Measurements from ENCODE around the gene PPIG.
"Not testable (repeated sequence)": the region's sequence is repeated elsewhere in the genome, so short reads cannot be mapped to it uniquely, and the experiment has no call there.

Gene PPIG

GRCh38 chr2:169574539-169574938, 9.6 kb upstream of the PPIG start:
- not testable (repeated sequence) for H3K27me3 ChIP-seq (ENCODE audit: control insufficient read depth in 3 of 3, insufficient read depth in 3 of 3, low read depth in 1 of 3, low read length in 3 of 3); H2BK15ac ChIP-seq (ENCODE audit: low read length); H2AK5ac ChIP-seq (ENCODE audit: low read depth, low read length); H4K8ac ChIP-seq (ENCODE audit: low read depth, low read length); H4K91ac ChIP-seq (ENCODE audit: low read depth, low read length, poor library complexity); H2AFZ ChIP-seq (ENCODE audit: low read length); H3K23ac ChIP-seq (ENCODE audit: low read depth, low read length, poor library complexity); H3K4me1 ChIP-seq (ENCODE audit: control insufficient read depth in 2 of 2, insufficient read depth in 1 of 2, low read depth in 1 of 2, low read length in 2 of 2); H2BK12ac ChIP-seq (ENCODE audit: low read length); H3K9me3 ChIP-seq (replicated peaks in 1 of 2; ENCODE audit: control insufficient read depth in 2 of 2, insufficient read depth in 1 of 2, low read depth in 1 of 2, low read length in 2 of 2); H3K9ac ChIP-seq (ENCODE audit: low read depth, low read length, poor library complexity); H3K18ac ChIP-seq (ENCODE audit: low read length); H2BK5ac ChIP-seq (ENCODE audit: low read length); H3K36me3 ChIP-seq (replicated peaks in 1 of 2; ENCODE audit: control insufficient read depth in 2 of 2, insufficient read depth in 2 of 2, low read length in 2 of 2); H3K4ac ChIP-seq (ENCODE audit: low read length); H2BK120ac ChIP-seq (ENCODE audit: low read depth, low read length); DNase-seq (ENCODE audit: low spot score); H3K4me3 ChIP-seq (ENCODE audit: low read length in 2 of 2); H3K14ac ChIP-seq (ENCODE audit: low read length); H3K4me2 ChIP-seq (ENCODE audit: insufficient read depth, low read length, poor library complexity, severe bottlenecking); H3K79me1 ChIP-seq (ENCODE audit: low read depth, low read length); H3K27ac ChIP-seq (replicated peaks; ENCODE audit: low read length)
- WGBS, 2 donors (ENCODE audit: extremely low coverage in 2 of 2, insufficient read length in 2 of 2, insufficient replicate concordance in 1 of 2): 100% methylated on average over 1 of the region's 5 CpGs; no CpG with 5 or more reads in 1 of the 2 donors

DNA sequence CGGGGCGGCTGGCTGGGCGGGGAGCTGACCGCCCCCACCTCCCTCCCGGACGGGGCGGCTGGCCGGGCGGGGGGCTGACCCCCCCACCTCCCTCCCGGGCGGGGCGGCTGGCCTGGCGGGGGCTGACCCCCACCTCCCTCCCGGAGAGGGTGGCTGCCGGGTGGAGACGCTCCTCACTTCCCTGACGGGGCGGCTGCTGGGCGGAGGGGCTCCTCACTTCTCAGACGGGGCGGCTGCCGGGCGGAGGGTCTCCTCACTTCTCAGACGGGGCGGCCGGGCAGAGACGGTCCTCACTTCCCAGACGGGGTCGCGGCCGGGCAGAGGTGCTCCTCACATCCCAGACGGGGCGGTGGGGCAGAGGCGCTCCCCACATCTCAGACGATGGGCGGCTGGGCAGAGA, 8.9 kb upstream of the PPIG start:
- not testable (repeated sequence) for H3K4me1 ChIP-seq (ENCODE audit: control insufficient read depth in 2 of 2, insufficient read depth in 1 of 2, low read depth in 1 of 2, low read length in 2 of 2); H3K14ac ChIP-seq (ENCODE audit: low read length); H2BK15ac ChIP-seq (ENCODE audit: low read length); H4K8ac ChIP-seq (ENCODE audit: low read depth, low read length); H3K9me3 ChIP-seq (replicated peaks in 1 of 2; ENCODE audit: control insufficient read depth in 2 of 2, insufficient read depth in 1 of 2, low read depth in 1 of 2, low read length in 2 of 2); H2AK5ac ChIP-seq (ENCODE audit: low read depth, low read length); H3K4me2 ChIP-seq (ENCODE audit: insufficient read depth, low read length, poor library complexity, severe bottlenecking); DNase-seq (ENCODE audit: low spot score); H3K4ac ChIP-seq (ENCODE audit: low read length); H3K27me3 ChIP-seq (ENCODE audit: control insufficient read depth in 3 of 3, insufficient read depth in 3 of 3, low read depth in 1 of 3, low read length in 3 of 3); H3K27ac ChIP-seq (replicated peaks; ENCODE audit: low read length); H3K18ac ChIP-seq (ENCODE audit: low read length); H2BK12ac ChIP-seq (ENCODE audit: low read length); H3K9ac ChIP-seq (ENCODE audit: low read depth, low read length, poor library complexity); H3K4me3 ChIP-seq (ENCODE audit: low read length in 2 of 2); H2AFZ ChIP-seq (ENCODE audit: low read length); H3K23ac ChIP-seq (ENCODE audit: low read depth, low read length, poor library complexity); H2BK5ac ChIP-seq (ENCODE audit: low read length); H4K91ac ChIP-seq (ENCODE audit: low read depth, low read length, poor library complexity); H3K79me1 ChIP-seq (ENCODE audit: low read depth, low read length); H2BK120ac ChIP-seq (ENCODE audit: low read depth, low read length); H3K36me3 ChIP-seq (replicated peaks in 1 of 2; ENCODE audit: control insufficient read depth in 2 of 2, insufficient read depth in 2 of 2, low read length in 2 of 2)
- no CpG with 5 or more reads among the region's 36 CpGs for WGBS, 2 donors (ENCODE audit: extremely low coverage in 2 of 2, insufficient read length in 2 of 2, insufficient replicate concordance in 1 of 2)

DNA sequence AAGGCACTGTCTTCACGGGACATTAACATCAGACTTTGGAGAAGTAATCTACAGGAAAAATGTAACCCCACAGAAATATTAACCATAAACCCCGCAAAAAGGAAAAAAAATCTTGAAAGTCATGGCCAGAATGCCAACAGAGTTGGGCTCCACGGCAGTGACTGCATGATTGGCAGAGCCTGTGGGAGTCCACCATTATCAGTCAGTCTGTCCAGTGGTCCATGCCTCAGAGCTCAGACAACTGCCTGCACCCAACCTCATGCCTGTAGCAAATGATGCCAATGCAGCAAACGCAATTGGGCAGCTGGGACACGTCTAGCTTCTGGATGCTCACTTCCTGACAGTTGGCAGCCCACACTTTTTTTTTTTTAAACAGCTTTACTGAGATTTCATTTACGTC, 5.1 kb upstream of the PPIG start:
- Histone ChIP-seq H3K27me3 (ENCODE audit: control insufficient read depth in 3 of 3, insufficient read depth in 3 of 3, low read depth in 1 of 3, low read length in 3 of 3) (no peaks in the 10 kb centered on the region), H3K23ac (ENCODE audit: low read depth, low read length, poor library complexity) (no peak overlapping the region), H2BK5ac (ENCODE audit: low read length) (no peak overlapping the region), H3K79me1 (ENCODE audit: low read depth, low read length) (peaks cover 2% of the 10 kb centered on the region), H3K4me3 (ENCODE audit: low read length in 2 of 2) (no peak overlapping the region), H3K9me3 (replicated peaks in 1 of 2; ENCODE audit: control insufficient read depth in 2 of 2, insufficient read depth in 1 of 2, low read depth in 1 of 2, low read length in 2 of 2) (peaks cover 2 to 14% of the 10 kb centered on the region in 2 donors), H2BK15ac (ENCODE audit: low read length) (no peak overlapping the region), H2AFZ (ENCODE audit: low read length) (peak overlapping the region; percentile 56), H3K4me1 (ENCODE audit: control insufficient read depth in 2 of 2, insufficient read depth in 1 of 2, low read depth in 1 of 2, low read length in 2 of 2) (no peaks in the 10 kb centered on the region), H3K4me2 (ENCODE audit: insufficient read depth, low read length, poor library complexity, severe bottlenecking) (no peak overlapping the region), H3K14ac (ENCODE audit: low read length) (no peak overlapping the region), H3K18ac (ENCODE audit: low read length) (no peak overlapping the region), H3K9ac (ENCODE audit: low read depth, low read length, poor library complexity) (no peak overlapping the region), H3K36me3 (replicated peaks in 1 of 2; ENCODE audit: control insufficient read depth in 2 of 2, insufficient read depth in 2 of 2, low read length in 2 of 2) (no peaks in the 10 kb centered on the region), H2AK5ac (ENCODE audit: low read depth, low read length) (no peak overlapping the region), H4K91ac (ENCODE audit: low read depth, low read length, poor library complexity) (no peak overlapping the region), H2BK12ac (ENCODE audit: low read length) (no peak overlapping the region), H4K8ac (ENCODE audit: low read depth, low read length) (no peak overlapping the region), H3K4ac (ENCODE audit: low read length) (no peak overlapping the region), H3K27ac (replicated peaks; ENCODE audit: low read length) (no peak overlapping the region), H2BK120ac (ENCODE audit: low read depth, low read length) (no peak overlapping the region)
- WGBS, 2 donors (ENCODE audit: extremely low coverage in 2 of 2, insufficient read length in 2 of 2, insufficient replicate concordance in 1 of 2): no CpG with 5 or more reads among the region's 6 CpGs
- no peak for DNase-seq (ENCODE audit: low spot score)

DNA sequence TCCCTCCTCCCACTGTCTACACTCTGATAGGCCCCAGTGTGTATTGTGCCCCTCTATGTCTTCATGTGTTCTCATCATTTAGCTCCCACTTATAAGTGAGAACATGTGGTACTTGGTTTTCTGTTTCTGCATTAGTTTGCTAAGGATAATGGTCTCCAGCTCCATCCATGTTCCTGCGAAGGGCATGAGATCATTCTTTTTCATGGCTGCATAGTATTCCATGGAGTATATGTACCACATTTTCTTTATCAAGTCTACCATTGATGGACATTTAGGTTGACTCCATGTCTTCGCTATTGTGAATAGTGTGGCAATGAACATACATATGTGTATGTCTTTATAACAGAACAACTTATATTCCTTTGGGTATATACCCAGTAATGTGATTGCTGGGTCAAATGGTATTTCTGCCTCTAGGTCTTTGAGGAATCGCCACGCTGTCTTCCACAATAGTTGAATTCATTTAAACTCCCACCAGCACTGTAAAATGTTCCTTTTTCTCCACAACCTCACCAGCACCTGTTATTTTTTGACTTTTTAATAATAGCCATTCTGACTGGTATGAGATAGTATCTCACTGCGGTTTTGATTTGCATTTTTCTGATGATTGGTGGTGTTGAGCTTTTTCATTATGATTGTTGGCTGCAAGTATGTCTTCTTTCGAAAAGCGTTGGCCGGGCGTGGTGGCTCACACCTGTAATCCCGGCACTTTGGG, 1.4 kb upstream of the PPIG start:
- H2AFZ ChIP-seq (ENCODE audit: low read length); H2AK5ac ChIP-seq (ENCODE audit: low read depth, low read length); H3K18ac ChIP-seq (ENCODE audit: low read length); H2BK12ac ChIP-seq (ENCODE audit: low read length); H2BK15ac ChIP-seq (ENCODE audit: low read length); H3K27ac ChIP-seq (replicated peaks; ENCODE audit: low read length); H4K8ac ChIP-seq (ENCODE audit: low read depth, low read length); H3K4me1 ChIP-seq (ENCODE audit: control insufficient read depth in 2 of 2, insufficient read depth in 1 of 2, low read depth in 1 of 2, low read length in 2 of 2); H3K79me1 ChIP-seq (ENCODE audit: low read depth, low read length); H3K14ac ChIP-seq (ENCODE audit: low read length); H3K4ac ChIP-seq (ENCODE audit: low read length); H2BK120ac ChIP-seq (ENCODE audit: low read depth, low read length); H2BK5ac ChIP-seq (ENCODE audit: low read length); H4K91ac ChIP-seq (ENCODE audit: low read depth, low read length, poor library complexity); H3K27me3 ChIP-seq (ENCODE audit: control insufficient read depth in 3 of 3, insufficient read depth in 3 of 3, low read depth in 1 of 3, low read length in 3 of 3); H3K9ac ChIP-seq (ENCODE audit: low read depth, low read length, poor library complexity); H3K23ac ChIP-seq (ENCODE audit: low read depth, low read length, poor library complexity); H3K4me3 ChIP-seq (ENCODE audit: low read length in 2 of 2); DNase-seq (ENCODE audit: low spot score); H3K4me2 ChIP-seq (ENCODE audit: insufficient read depth, low read length, poor library complexity, severe bottlenecking): not testable (repeated sequence)
- Histone ChIP-seq H3K36me3 (replicated peaks in 1 of 2; ENCODE audit: control insufficient read depth in 2 of 2, insufficient read depth in 2 of 2, low read length in 2 of 2) (peaks cover 0 to 11% of the 10 kb centered on the region in 2 donors), H3K9me3 (replicated peaks in 1 of 2; ENCODE audit: control insufficient read depth in 2 of 2, insufficient read depth in 1 of 2, low read depth in 1 of 2, low read length in 2 of 2) (peaks cover 2 to 14% of the 10 kb centered on the region in 2 donors)
- no CpG with 5 or more reads among the region's 10 CpGs for WGBS, 2 donors (ENCODE audit: extremely low coverage in 2 of 2, insufficient read length in 2 of 2, insufficient replicate concordance in 1 of 2)
